Activated CD4-positive, CD25-positive, alpha-beta regulatory T cell treated with anti-CD3 and anti-CD28 coated beads, Interleukin-2, amount 50 U/mL, for 72 hours (primary cell): ENCODE data around the gene BBS10.
"Not testable (repeated sequence)": the region's sequence is repeated elsewhere in the genome, so short reads cannot be mapped to it uniquely, and the experiment has no call there.

Source experiments
- DNase-seq: peaks from one replicate; pipeline ENCODE4 v3.0.0; 2021

The BBS10 gene

DNA sequence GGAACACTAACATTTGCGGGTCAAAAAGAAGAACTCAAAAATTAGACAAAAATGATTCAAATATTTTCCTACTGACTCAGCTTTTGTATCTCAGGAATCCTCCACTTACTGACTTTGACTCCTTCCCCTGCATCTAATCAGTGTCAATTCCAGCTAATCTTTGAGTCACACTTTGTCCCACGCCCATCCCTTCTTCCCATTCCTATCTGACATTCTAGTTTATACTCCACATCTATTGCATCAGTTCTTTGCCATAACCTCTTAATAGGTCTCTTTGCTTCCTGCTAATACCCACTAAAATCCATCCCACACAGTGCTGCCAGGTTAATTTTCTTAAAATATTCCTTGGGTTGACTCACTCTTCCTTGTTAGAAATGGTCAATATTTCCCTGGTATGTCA lies 19.1 kb downstream of the BBS10 start:
- no peak for DNase-seq

DNA sequence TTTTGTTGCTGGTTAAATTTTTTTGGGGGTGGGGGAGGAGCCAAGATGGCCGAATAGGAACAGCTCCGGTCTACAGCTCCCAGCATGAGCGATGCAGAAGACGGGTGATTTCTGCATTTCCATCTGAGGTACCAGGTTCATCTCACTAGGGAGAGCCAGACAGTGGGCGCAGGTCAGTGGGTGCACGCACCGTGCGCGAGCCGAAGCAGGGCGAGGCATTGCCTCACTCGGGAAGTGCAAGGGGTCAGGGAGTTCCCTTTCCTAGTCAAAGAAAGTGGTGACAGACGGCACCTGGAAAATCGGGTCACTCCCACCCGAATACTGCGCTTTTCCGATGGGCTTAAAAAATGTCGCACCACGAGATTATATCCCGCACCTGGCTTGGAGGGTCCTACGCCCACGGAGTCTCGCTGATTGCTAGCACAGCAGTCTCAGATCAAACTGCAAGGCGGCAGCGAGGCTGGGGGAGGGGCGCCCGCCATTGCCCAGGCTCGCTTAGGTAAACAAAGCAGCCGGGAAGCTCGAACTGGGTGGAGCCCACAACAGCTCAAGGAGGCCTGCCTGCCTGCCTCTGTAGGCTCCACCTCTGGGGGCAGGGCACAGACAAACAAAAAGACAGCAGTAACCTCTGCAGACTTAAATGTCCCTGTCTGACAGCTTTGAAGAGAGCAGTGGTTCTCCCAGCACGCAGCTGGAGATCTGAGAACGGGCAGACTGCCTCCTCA lies 28.5 kb downstream of the BBS10 start:
- DNase-seq: not testable (repeated sequence)

DNA sequence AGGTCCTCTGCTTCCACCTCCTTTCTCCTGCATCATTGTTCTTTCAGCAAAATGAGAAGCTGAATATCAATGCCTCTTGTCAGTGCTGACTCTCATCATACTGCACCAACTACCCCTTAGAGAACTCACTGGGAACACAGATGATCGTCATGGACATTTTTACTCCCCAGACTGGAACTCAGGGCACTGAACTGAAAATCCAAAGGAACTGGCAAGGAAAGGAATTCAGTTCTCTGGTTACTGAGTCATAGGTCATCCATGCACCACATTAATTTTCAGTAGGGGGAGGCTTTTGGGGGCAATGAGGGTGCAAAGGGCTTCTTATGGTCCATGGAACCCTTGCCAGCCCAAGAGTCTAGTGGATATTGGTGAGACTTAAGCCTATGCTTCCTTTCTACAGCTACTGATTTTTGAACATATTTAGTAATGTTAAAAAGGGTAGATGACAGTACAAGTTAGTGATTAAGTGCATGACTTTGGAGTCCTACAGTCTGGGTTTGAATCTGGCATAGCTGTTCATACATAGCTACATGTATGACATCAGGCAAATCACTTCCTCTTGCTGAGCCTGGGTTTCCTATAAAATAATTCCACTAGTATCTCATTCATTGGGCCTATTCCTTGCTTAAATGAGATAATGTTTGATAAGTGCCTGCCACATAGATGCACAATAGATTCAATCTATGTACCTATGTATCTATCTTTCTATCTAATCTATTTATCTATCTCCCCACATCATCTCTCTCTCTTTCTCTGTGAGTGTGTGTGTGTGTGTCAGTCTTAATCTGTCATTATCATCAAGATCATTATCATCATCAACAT lies 29.2 kb downstream of the BBS10 start:
- no peak for DNase-seq

GRCh38 chr12:76317976-76318375 lies 30.2 kb downstream of the BBS10 start:
- DNase-seq: no peak

GRCh38 chr12:76316468-76316867 lies 31.7 kb downstream of the BBS10 start:
- no peak for DNase-seq

- no peak for DNase-seq
These were observed 34.9 kb downstream of the BBS10 start for GRCh38 chr12:76313299-76313698.

GRCh38 chr12:76312315-76312714 lies 35.9 kb downstream of the BBS10 start:
- DNase-seq: no peak

- no peak for DNase-seq
These were observed 36.4 kb downstream of the BBS10 start for GRCh38 chr12:76311796-76312195.

DNA sequence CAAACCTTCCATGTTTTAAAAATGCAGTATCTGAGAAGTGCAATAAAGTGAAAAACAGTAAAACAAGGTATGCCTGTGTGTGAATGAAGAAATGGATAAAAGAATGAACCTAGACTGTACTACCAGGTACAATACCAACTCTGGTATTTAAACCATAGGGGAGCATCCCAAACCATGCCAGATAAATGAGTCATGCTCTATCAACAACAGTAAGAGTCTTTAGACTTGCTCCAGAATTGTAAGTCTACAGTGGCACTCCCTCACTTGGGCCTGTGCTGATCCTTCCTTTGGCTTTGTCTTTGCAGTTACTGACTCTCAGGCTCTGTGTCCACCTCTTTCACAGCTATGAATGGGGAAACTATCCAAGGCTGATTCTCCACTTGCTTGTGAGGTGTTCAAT lies 38.1 kb downstream of the BBS10 start:
- no peak for DNase-seq

GRCh38 chr12:76308866-76309265 lies 39.3 kb downstream of the BBS10 start:
- no peak for DNase-seq

DNA sequence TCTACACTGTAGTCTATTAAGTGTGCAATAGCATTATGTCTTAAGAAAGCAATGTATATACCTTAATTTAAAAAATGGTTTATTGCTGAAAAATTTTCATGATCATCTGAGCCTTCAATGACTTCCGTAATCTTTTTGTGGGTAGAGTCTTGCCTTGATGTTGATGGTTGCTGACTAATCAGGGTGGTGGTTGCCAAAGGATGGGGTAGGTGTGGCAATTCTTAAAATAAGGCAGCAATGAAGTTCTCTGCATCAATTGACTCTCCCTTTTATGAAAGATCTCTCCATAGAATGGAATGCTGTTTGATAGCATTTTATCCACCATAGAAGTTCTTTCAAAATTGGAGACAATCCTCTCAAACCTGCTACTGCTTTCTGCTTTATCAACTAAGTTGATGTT lies 41.1 kb downstream of the BBS10 start:
- DNase-seq: no peak

- no peak for DNase-seq
These were observed 44.2 kb downstream of the BBS10 start for GRCh38 chr12:76303989-76304460.

DNA sequence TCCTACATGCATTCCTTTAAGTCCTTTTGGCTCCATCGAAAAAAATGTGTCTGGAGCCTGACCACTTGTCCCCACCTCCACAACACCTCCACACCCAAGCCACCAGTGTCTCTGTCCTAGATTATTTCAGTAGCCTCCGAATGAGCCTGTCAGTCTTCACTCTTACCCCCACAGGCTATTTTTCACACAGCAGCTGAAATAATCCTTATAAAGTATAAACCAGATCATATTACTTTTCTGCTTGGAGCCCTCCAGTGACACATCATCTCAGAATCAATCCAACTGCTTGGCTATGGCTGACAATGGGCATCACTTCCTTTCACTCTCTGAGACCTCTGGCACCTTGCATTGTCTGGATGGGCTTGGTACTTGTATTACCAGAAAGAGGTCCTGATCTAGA lies 44.9 kb downstream of the BBS10 start:
- no peak for DNase-seq

DNA sequence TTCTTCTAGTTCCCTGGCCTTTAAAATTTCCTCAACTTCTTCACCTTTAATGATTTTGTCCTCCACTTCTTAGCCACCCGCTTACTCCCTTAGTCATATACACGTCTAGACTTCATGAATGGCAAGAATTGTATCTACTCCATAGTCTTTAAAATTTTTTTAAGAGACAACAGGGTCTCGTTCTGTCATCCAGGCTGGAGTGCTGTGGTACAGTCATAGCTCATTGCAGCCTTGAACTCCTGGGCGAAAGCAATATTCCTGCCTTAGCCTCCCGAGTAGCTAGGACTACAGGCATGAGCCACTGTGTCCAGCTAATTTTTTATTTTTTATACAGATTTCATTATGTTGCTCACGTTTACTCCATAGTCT lies 47.9 kb downstream of the BBS10 start:
- no peak for DNase-seq

- no peak for DNase-seq
These were observed 48.5 kb downstream of the BBS10 start for GRCh38 chr12:76299536-76300296.
